Measurements from ENCODE around the gene PCYT1A. TPM values are rescaled to one million over a fixed set of nuclear protein-coding genes. Genes with fewer than 3 reads are reported as not detected.

The PCYT1A gene
- total and polyA plus RNA-seq, 2 of the 13 experiments (the other 11 are each of a cell fraction or from before 2014, with no cell fraction given) = 26.4 to 45.3 TPM

GRCh38 chr3:196227629-196228493 lies 59.7 kb downstream of the PCYT1A start (continued):
- TF ChIP-seq, protein P1, sequence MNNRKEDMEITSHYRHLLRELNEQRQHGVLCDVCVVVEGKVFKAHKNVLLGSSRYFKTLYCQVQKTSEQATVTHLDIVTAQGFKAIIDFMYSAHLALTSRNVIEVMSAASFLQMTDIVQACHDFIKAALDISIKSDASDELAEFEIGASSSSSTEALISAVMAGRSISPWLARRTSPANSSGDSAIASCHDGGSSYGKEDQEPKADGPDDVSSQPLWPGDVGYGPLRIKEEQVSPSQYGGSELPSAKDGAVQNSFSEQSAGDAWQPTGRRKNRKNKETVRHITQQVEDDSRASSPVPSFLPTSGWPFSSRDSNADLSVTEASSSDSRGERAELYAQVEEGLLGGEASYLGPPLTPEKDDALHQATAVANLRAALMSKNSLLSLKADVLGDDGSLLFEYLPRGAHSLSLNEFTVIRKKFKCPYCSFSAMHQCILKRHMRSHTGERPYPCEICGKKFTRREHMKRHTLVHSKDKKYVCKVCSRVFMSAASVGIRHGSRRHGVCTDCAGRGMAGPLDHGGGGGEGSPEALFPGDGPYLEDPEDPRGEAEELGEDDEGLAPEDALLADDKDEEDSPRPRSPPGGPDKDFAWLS (CRISPR knock-in tag; IDR thresholded peaks at IDR 0.05; ENCODE audit: borderline replicate concordance) = no peak
- TF ChIP-seq JUN (CRISPR knock-in tag; IDR thresholded peaks at IDR 0.05) (peak; percentile 26; the same call in 1 of the 2 replicates), STAG1 (CRISPR knock-in tag; IDR thresholded peaks at IDR 0.05) (no peak), ATF7-NPFF (CRISPR knock-in tag; IDR thresholded peaks at IDR 0.05; ENCODE audit: low read depth) (no peak), E2F1 (CRISPR knock-in tag; IDR thresholded peaks at IDR 0.05) (0 out of 2 replicates have a peak, but pooled peaks have one; percentile 37), NR2F1 (CRISPR knock-in tag; IDR thresholded peaks at IDR 0.05) (peak in 1 of 2 experiments; percentile 61; a peak in 1 of 4 replicates), NCOR1 (IDR thresholded peaks at IDR 0.05; ENCODE audit: borderline replicate concordance, low read length) (peak; percentile 24; the same call in 1 of the 2 replicates), ZBTB44 (CRISPR knock-in tag; IDR thresholded peaks at IDR 0.05) (no peak), ZNF331 (CRISPR knock-in tag; IDR thresholded peaks at IDR 0.05) (0 out of 2 replicates have a peak, but pooled peaks have one; percentile 41), EZH2 (conservative IDR thresholded peaks at IDR 0.05; ENCODE audit: low read depth, low read length) (no peak)
